IPS-18c (cell line): ENCODE data around the gene ADAM30.

Source experiments
- H3K4me3 ChIP-seq: 2 replicates; pipeline ENCODE4 v1.7.0; 2013; ENCODE audit warnings: low read depth, mild to moderate bottlenecking, low read length, moderate library complexity; ENCODE audit not compliant: insufficient read depth
- H3K9me3 ChIP-seq: one replicate; pipeline ENCODE4 v1.6.1; 2013; ENCODE audit warnings: mild to moderate bottlenecking, low read length, moderate library complexity; ENCODE audit not compliant: control insufficient read depth, insufficient read depth

ADAM30 gene

DNA sequence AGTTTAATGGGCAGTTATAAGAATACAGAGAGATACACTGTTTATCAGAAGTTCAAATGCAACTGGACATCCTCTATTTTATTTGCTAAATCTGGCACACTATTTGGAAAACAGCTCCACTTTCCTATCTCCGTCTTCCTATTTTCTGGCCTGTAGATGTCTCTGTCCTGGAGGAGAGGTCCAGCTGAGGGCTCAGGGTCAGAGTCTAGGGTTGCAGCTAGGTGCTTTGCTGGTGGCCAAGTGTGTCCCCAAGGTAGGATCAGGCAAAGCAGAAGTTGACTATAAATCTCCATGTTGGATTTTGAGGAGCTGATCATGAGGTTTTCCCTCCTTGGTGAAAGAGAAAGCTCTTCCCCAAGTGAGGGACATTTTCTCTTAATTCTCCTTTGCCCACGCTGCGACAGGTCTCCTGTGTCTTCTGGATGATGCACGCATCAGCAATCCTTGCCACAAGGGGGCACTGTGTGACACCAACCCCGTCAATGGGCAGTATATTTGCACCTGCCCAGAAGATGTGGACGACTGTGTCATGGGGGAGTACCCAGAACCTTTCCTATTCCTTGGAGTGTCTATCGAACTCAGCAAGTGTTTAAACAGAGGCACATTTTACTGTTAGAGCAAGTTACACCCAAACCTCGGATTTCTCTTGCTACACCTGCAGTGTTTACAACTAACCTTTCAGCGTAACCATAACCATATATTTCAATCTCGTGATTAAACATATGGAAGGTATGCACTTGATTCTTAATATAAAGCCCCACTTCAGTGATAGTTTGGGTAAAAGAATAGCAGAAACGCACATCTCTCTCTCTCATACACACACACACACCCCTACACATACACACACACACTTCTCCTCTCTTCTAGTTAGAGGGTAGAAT lies 10.2 kb downstream of the ADAM30 start:
- Histone ChIP-seq H3K9me3 (no peaks in the 10 kb centered on the region), H3K4me3 (no peak overlapping the region)

DNA sequence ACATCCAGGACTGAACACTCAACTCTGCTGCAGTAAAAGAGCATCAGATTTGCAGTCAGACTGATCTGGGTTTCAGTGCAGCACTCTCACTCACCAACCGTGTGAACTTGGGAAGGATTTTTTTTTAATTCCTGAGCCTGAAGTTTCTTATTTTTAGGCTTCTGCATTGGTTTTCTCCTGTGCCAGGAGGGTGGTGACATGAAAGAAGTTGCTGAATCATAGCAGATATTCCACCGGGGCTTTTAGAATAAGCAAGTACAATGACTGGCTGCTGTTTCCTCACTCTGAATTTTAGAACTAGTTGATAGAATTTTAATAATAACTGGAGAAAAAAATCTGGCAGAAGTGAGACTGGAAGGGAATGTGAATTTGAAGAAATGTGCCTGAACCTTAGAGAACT lies 11.6 kb downstream of the ADAM30 start:
- Histone ChIP-seq H3K4me3 (no peak overlapping the region), H3K9me3 (no peaks in the 10 kb centered on the region)

DNA sequence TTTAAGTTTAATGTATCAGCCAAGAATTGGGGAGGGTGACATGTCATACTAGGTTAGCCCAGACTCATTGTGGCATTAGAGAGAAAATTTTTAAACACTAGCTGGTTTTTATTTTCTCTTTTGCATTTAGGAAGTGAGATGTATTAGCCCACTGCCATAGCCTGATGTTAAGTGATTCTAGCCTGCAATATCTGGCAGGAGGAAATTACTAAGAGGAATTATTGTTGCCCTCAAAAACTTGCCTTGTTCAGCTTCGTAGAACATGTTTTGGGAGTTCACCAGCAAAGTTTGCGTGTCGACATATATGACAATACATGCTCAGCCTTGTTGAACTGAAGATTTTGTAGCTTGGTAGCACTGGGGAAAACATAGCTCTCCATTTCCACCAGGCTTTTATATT lies 12.5 kb downstream of the ADAM30 start:
- no peaks in the 10 kb centered on the region for H3K9me3 ChIP-seq

DNA sequence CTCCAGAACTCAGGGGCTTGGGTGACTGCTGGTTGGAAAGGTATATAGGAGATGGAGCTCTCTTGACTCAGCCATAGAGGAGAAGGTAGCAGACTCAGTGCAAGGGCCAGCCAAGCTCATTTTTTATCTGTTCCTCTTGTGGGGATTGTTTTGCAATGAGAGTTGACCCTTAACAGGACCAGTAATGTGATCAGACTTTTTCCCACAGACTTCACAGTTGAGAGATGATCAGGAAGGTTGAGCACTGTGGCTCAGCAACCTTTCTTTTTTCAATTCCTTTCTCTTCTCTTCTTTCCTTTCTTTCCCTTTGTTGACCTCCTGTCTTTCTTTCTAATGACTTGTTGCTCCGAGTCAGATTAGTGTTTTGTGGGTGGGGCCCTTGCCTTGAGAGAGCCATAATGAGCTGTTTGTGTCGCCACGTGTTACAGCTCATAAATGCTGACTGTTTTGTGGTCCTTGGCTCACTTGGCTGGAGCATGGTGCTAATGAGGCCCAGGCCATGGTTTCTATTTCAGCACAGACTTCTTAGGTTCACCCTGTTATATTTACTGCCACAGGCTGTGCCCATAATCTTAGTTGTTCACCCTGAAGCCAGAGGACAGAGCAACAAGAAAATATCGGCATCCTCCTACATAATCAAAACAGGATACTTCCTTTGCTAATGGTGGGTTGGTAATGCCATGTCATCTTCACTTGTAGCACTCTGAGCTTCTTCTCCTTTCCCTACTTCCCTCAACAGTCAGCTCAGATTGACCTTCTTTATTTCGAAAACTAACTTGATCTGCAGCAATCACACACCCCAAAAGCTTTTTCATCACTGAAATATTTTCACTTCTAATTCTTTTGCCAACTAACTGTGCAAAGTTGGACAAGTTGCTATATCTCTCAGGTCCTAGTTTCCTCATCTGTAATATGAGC lies 13.9 kb downstream of the ADAM30 start:
- no peaks in the 10 kb centered on the region for H3K9me3 ChIP-seq
- no peak overlapping the region for H3K4me3 ChIP-seq

More for the DNA sequence above, 12.5 kb downstream of the ADAM30 start:
- no peak overlapping the region for H3K4me3 ChIP-seq

DNA sequence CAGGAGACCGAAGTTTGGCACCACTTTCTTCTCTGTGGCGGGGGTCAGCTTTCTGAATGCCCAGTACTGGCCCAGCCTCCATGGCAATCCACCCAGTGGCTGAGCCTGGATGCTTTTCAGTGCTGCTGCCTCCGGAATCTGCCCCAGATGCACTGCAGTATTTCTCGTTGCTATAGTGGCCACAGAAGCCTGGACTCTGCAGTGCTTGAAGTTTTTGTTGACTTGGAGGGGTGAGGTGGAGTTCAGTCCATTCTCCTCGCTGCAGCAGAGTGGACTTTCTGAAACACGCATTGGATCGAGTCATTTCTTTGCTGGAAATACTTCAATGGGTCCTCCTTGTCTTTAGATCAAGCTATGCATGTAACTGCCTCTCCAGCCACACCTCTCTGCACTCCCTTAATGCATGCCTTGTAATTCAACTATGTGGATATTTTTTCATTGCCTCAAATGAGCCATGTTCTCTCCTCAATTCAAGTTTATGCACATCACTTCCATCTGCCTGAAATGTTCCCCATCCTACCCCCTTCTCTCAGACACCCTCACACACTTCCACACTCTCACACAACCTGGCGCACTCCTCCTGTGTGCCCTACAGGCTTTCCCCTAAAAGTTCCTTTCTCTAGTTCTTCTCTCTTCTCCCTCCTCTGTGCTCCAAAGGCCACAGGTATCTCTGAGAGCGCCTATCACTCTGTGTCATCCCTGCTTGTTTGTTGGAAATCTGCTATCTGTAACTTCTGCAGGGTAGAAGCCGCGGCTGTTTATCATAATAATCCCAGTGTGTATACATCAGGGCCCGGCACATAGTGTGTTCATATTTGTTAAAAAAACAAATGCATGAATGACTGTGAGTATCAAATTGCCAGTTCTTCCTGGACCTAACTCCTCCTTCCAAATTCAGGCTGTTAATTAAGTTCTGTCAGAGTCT lies 16.5 kb downstream of the ADAM30 start:
- H3K4me3 ChIP-seq, result no peak overlapping the region
- H3K9me3 ChIP-seq, result no peaks in the 10 kb centered on the region

DNA sequence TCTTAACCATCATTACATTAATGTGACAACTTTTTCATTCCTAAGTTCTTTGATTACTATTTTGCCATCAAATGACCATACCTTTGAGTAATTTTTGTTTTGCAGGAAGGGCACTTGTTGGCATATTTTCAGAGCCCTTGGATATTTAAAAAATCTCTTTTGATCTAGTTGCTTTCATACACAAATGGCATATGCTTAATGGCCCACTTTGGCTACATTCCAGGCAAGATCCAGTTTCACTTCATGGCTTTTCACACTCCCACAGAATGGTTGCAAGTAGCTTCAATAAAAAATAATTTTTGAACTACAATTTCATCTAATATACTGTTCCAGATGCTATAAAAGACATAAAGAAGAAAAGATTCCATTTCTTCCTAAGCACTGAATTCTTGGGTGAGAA lies 18.1 kb downstream of the ADAM30 start:
- H3K9me3 ChIP-seq, result no peaks in the 10 kb centered on the region

DNA sequence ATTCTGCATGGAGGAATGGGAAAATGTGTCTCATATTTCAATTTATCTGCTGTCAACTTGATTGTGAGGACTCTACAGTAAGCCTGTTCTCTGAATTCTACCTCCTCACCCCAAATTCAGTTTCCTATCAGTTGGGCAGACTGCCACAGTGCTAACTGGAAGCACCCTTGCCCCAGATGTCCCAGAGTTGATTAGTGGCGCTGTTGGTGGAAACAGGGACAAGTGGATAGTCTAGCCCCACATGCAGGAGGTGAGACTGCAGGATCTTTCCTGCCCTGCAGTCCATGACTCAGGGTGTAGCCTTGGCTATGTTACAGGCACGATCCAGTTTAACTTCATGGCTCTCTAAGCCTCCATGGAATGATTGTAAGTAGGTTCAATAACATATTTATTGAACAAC lies 22.1 kb downstream of the ADAM30 start:
- Histone ChIP-seq H3K9me3 (no peaks in the 10 kb centered on the region), H3K4me3 (no peak overlapping the region)

More for the DNA sequence above, 18.1 kb downstream of the ADAM30 start:
- no peak overlapping the region for H3K4me3 ChIP-seq

DNA sequence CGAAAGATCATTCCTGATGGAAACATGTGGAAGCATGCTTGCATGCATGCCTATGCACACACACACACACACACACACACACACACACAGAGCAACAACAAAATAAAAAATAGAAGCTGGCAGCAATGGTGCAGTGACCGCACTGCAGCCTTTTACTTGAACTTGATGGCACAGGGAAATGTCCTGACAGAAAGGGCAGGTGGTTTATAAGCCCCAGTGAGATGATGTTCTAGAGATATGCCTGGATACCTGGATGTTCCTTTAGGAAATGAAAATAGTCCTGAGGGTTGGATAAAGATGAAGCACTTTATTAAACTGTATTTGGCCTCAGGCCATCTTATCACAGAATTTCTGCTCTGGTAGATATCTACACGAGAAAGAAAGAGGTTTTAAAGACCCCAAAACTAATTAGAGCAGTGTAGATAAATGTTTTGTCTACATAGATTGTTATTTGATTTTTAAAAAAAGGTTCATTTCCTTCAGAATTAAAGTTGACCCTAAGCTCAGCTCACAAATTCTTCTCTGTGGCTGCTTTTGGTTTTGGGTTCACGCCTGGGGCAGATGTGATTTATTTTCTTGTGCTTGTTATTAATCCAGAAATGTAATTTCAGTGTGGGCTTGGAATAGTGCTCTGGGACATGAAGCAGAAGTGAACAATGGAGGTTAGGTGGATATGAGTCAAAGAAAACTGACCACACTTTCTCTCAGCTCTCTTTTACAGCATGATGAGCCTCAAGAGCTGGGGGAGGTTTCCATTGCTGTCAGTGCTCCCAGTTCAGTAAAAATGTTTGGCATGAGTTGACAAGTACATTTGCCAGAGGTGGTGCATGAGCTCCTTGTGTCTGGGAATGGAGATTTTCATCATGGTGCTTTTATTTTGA lies 22.9 kb downstream of the ADAM30 start:
- Histone ChIP-seq H3K4me3 (no peak overlapping the region), H3K9me3 (no peaks in the 10 kb centered on the region)

DNA sequence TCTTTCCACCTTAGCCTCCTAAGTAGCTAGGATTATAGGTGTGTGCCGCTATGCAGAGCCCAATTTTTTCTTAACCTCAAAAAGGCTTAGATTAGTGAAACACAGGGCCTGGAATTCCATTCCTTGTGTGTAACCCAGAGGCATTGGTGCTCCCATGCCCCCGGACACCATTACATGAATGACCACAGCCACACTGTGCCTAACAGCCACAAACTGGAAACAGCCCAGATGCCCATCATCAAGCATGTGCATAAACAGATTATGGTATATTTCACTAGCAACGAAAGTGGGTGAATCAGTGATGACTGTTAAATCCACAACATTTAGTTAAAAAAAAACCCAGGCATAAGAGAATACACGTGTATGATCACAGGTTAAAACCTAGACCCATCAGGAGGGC lies 24.4 kb downstream of the ADAM30 start:
- Histone ChIP-seq H3K4me3 (no peak overlapping the region), H3K9me3 (no peaks in the 10 kb centered on the region)

DNA sequence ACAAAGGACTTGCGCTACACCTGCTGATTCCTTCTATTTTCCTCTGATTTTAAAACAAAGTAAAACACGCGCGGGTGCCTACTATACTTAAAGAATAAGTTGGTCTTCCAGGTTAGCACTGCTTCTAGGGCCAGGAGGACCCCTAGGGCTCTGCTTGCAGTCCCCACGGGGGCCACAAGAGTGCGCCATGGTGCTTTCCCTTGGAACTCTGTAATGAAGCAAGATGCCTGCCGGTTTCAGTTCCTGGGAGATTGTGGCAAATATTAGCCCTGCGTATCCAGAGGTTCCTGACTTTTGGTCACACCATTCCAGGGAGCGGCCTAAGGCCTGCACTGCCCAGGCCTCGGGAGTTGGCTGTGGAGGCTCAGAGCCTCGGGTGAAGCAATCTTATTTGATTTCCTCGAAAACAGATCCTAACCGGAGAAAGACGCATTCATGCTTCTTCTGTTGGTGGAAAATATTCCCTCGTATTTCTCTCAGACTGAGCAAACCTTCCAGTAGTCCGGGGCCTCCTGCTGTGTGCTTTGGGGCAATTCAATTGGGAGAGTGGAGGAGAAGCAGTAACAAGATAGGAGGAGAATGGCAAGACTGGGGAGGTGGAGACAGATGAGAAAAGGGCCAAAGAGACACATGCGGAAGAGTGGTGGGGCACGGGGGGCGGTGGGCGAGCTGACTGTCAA lies 25.3 kb downstream of the ADAM30 start:
- Histone ChIP-seq H3K4me3 (no peak overlapping the region), H3K9me3 (no peaks in the 10 kb centered on the region)

DNA sequence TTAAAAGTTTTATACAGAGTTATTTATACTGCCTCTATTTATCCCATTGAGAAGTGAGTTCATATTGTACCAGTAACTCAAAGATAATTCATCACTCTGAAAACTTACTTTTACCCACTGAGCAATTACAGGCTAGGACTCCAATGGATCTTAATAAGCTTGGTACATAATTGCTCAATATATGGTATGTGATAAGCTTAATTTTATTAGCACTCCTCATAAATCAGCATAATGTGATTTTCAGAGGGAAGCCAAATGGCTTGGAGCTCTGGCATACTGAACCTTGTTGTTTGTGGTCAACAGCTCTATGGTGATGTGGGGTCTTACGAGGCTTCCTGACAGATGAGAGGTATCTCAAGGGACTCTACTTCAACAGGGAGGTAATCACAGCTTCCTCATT lies 26.3 kb downstream of the ADAM30 start:
- Histone ChIP-seq H3K9me3 (no peaks in the 10 kb centered on the region), H3K4me3 (no peak overlapping the region)

DNA sequence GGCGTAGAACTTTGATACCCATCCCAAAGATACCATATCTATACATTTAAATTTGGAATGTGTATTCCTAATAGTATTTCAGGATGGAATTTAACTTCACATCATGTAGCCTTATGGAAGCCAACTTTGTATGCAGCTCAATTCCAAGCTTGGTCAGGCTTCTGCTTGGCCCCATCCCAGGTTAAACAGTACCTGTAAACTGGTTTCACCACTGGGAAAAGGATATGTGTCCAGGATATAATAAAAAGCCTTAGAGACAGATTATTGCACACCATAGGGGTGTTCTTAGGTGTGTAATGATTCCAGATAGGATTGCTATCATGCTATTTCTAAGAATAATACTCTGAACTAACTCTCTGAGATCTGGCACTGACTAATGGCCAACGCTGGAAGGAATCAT lies 28.1 kb downstream of the ADAM30 start:
- no peaks in the 10 kb centered on the region for H3K9me3 ChIP-seq
- H3K4me3 ChIP-seq, result no peak overlapping the region

DNA sequence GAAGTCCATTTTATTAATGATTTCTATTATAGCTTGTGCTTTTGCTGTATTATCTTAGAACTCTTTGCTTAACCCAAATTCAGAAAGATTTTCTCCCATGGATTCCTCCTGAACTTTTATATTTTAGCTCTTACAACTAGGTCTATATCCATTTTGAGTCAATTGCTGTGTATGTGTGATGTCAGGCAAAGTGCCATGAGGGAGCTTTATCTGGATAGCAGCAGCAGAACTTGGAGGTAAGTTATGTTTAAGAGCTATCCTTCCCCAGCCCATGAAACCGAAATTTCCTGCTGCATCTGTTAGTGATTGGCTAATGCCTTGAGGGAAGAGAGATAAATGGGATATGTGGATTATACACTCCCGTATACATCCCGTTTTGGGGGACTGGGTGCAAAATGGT lies 29.9 kb downstream of the ADAM30 start:
- no peaks in the 10 kb centered on the region for H3K9me3 ChIP-seq
- H3K4me3 ChIP-seq, result no peak overlapping the region

DNA sequence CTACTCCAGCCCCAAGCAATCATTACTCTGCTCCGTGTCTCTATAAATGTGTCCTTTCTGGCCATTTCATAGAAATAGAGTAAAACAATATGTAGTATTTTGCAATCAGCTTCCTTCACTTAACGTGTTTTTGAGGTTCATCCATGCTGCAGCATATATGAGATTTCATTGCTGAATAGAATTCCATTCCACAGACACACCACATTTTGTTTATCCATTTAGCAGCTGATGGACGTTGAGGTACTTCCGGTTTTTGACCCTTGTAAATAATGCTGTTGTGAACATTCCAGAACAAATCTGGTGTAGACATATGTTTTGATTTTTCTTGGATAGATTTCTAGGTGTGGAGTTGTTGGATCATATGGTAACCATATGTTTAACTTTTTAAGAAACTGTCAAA lies 30.7 kb downstream of the ADAM30 start:
- Histone ChIP-seq H3K9me3 (no peaks in the 10 kb centered on the region), H3K4me3 (no peak overlapping the region)

DNA sequence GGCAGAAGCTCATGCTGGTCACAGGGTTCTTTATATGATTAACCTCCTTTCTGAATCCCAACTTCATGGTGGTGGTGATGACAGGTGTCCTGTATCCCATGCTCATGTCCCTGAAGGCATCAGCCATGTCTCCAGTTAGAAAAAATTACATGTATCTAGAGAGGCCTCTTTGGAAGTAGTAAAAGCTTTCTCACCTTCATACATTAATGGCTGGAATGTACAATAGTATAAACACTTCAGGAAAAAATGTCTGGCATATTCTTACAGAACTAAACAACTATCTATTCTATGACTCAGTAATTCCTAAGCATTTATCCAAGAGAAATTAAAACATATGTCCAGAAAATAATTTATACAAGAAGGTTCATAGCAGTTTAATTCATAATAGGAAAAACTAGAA lies 34.0 kb downstream of the ADAM30 start:
- no peaks in the 10 kb centered on the region for H3K9me3 ChIP-seq
- no peak overlapping the region for H3K4me3 ChIP-seq

DNA sequence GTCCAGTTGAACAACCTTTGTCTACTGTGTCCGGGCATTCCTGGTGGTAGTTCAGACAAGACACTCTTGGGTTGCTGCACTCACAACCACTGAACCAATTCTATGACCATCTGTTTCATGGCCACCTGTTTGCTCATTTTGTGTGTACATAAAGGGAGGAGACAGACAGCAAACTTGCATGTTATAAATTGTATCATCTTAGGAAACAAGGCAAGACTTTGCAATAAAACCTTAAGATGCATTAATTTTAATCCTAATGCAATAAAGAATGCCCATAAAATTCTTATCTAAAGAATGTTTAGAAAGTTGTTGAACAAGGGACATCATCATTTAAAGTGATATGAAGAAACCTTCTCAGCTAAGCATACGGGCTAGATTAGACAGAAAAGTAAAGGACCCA lies 34.8 kb downstream of the ADAM30 start:
- Histone ChIP-seq H3K9me3 (no peaks in the 10 kb centered on the region), H3K4me3 (no peak overlapping the region)
